ENCODE data around the gene SHOC1.
"Not testable (repeated sequence)": the region's sequence is repeated elsewhere in the genome, so short reads cannot be mapped to it uniquely, and the experiment has no call there.

Gene SHOC1

DNA sequence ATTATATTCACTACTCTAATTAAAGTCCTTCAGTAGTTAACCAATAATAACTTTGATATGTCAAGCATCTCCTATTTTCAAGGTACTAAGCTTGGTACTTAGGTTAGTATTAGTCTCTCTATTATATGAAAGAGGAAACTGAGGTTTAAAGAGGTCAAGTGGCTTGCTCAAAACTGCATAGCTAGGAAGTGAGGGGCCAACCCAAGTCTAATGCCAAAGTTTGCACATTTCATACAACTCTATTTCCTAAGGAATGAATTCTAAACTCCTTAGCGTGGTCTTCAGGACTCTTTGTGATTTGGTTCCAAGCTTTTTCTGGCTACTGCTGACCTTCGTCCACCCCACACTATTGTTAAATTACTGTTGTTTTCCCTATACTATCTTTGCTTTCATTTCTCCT lies 9.9 kb upstream of the SHOC1 start:
- no peak for FAIRE-seq

DNA sequence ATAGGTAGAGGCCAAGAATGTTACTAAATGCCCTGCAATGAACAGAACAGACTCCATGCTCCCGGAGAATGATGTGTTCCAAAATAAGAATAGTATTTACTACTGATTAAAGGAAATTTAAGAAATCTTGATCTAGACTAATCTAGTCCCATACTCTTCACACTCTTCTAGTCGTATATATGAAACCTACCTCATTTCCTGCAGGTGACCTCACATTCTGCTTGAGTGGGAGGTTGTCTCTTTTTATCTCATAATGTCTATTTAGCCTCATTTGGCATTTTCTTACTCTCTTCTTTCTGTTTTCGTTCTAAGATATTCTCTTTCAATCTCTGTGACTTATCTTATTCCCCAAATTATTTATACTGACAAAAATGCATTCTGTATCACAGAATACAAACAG lies 9.2 kb upstream of the SHOC1 start:
- FAIRE-seq, result no peak

DNA sequence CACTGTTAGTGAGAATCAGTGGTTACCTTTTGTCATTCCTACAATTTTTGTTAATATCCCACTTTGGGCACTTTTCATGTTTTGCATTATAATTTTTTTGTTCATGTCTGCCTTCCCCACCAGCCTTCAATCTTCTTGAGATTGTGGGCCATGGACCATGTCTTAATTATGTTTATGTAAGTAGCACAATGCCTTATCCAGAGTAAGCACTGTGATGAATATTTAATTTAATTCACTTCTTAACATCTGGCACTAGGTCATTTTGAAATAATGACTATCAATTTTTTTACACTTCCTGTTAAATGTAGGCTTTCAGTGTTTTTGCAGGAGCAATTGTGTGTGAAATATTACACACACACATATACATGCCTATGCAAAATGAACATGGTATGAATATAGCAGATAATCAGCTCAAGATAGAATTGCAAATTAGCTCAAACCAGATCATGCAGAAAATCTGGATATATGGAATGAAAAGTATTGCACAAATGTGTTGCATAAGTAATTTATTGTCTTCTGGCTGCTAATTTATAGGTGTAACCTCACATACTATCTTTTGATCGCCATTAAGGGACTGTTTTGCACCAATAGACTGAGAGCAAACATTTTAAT lies 5.3 kb upstream of the SHOC1 start:
- no peak for FAIRE-seq

DNA sequence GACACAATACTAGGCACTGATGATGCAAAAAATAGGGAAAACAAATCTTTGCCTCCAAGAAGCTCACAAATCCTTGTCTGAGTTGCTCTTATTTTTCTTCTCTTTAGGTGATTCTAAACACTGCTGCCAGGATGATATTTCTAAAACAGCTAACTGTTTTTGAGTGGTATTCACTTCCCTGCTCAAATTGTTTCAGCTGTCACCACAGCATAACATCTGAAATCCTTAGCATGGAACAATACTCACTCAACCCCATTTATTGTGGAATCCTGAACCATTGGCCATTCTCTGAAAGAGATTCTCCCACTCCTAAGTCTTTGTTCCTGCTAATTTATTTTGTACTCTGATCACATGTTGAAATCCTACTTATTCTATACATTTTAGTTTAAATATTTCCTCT lies 4.8 kb upstream of the SHOC1 start:
- FAIRE-seq, result no peak

DNA sequence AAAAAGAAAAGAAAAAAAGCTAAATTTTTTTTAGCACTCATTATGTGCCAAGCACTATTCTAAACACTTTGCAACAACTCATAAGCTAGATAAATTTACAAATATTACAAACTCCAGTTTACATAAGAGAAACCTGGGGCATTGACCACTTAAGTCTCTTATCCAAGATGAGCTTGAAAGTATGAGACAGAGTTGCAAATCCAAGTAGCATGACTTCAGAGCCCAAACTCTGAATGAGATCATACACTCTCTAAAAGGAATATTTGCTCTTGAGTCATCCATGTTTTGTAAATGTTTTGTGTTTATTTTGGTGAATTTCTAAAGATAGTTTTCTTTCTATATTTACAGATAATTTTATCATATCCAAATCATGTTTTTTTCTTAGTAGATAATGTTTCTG lies 4.0 kb upstream of the SHOC1 start:
- no peak for FAIRE-seq

DNA sequence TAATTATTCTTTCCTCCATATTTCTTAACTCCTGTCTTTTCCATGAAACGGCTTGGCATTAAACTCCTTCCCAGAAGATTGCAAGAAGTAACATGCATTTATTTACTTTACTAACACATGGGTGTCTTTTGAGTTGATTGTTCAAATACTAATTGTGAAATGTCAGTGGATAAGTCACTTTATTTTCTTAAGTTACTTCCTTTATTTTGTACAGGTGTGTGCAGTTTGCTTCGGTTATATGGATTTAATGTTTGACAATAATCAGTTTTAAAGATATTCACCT lies 761 bp upstream of the SHOC1 start:
- FAIRE-seq, result no peak

DNA sequence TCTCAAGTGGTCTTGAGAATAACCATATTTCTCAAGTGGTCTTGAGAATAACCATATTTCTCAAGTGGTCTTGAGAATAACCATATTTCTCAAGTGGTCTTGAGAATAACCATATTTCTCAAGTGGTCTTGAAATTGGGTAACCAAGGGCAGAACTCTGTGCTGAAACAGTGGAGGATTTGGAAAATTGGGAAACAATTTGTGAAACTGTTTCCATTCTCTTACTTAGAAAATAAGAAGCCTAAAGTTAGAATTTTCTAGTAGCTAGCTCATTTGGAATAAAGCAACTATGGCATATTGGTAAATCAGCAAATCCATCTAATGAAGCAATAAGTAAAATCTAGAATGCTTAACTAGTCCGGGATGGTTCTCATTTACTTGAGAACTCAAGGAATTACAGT lies 2.9 kb downstream of the SHOC1 start:
- not testable (repeated sequence) for FAIRE-seq

DNA sequence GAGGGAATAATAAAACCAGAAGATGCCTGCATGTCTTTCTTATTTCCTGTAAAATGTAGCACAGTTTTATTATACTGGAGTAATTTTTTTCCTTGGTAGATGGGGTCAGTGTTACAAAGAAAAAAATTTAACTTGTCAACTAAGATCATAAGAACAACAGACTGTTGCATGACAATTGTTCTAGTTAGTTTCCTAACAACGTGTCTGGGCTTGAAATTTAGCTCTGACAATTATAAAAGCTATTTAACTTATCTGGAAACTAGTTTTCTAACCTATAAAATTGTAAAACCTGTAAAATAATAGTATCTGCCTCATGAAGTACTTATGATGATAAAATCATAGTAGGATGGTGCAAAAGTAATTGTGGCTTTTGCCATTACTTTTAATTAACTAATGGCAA lies 4.9 kb downstream of the SHOC1 start:
- FAIRE-seq, result no peak

DNA sequence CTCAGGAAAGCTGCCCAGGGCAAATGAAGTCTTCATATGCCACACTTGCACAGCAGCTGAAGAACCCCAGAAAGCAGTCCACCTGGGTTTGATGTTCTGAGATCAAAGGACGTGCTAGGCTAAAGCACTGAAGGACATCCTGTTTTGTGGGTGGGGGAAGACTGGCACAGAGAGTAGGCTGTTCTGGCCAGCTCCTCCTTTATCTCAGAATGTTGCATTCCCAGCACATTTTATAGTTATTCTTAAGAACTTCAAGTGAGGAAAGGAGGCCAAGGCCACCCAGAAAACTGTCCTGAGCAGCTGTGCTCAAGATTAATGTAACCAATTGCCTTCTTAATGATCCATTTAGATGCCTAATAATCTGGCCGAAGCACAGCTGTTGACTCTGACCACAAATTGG lies 10.9 kb downstream of the SHOC1 start:
- FAIRE-seq, result no peak

DNA sequence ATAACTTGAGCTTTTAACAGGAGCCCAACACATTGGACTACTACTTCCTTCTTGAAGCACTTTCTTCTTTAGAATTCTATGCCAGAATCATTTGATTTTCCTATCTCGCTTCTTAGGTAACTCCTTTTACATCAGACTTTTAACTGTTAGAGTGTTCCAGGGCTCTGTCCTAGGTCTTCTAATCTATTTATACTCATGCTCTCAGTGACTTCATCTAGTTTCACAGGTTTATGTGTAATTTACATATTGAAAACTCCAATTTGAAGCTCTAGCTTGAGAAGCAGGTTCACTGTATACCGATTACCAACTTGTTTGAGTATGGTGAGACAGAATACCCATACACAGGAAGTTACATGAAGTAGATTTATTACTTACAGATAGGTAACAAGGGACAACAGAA lies 11.3 kb downstream of the SHOC1 start:
- no peak for FAIRE-seq

DNA sequence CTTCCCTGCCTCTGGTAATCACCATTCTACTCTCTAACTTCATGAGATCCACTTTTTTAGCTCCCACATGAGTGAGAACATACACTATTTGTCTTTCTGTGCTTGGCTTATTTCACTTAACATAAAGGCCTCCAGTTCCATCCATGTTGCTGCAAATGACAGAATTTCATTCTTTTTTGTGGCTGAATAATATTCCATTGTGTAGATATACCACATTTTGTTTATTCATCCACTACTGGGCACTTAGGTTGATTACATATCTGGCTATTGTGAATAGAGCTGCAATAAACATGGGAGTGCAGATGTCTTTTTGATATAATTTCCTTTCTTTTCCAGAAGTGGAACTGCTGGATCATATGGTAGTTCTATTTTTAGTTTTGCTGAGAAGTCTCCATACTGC lies 28.7 kb downstream of the SHOC1 start:
- FAIRE-seq, result no peak

DNA sequence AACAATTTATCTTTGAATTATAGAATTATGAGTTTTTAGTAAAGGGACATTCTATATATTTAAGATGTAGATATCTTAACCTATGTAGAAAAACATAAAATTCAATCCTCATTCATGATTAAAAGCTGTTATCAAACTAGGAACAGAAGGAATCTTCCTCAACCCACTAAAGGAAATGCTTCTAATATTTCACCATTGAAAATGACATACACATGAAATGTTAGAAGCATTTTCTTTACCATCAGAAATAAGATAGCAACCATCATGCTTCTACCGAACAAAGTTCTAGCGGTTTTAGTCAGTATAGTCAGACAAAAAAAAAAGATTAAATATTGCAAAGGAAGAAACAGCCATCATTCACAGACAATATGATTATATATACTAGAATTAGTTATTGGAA lies 32.2 kb downstream of the SHOC1 start:
- no peak for FAIRE-seq

DNA sequence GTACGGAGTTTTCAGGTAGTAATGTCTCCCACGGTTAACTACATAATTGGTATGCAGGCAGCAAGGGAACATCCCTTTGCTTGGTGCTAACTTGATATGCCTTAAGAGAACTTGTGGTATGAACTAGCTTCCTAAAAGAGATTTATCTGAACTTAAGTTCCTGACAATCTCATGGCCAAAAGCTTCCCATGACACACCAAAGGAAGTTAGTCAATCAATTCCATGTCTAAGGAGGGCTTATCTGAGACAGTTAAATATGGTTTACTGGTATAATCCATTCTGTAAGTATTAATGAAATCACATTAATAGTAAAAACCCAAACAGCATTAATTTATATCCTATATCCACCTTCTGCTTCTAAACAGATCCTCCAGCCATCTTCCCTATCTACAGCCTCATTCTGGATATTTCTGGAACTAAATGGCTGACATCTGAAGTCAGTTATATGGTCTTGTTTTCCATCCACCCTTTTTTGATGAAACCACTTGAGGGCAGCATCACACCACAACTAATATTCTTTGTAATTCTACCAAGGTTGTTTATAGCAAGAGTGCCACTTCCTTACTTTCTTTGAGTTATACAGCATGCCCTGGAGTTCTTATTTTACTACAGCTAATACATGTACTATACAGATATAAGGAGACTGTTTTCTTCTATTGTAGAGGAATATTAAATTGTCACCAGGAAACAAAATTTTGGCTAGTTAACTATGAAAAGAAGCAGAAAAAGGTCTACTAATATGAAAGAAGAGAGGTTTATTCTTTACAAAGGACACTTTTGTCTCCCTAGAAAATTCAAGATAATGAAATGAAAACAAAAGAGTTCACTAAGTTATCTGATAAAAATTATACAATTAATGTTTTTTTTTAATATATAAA lies 34.7 kb downstream of the SHOC1 start:
- peak; percentile 99 for FAIRE-seq

DNA sequence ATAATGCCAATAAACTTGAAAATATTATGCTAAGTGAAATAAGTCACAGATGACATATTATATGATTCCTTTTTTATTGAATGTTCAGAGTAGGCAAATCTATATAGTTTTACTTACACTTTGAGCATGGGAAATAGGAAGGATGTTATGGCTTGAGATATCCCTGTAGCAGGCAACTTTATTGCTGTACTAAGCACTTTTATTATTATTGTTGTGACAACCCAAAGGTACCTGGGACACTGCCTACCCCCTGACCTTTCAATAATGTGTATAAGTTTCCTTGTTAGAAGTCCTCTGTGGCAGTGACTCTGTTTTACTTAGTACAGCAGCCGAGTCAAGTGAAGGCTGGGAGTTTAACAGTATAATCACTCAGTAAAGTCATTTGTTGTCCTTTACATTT lies 39.9 kb downstream of the SHOC1 start:
- no peak for FAIRE-seq

DNA sequence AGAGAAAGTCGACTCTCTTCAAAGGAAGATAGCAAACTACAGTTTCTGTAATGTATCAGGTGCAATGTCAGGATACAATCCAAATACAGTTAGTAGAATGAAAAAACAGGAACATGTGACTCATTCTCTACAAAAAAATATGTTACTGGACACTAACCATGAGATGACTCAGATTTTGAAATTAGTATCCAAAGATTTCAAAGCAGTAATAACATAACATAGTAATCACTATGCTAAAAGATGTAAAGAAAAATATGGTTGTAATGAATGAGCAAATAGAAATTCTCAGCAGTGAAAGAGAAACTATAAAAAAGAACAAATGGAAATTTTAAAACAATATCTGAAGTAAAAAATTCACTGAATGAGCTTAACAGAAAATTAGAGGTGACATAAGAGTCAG lies 42.3 kb downstream of the SHOC1 start:
- peak; percentile 44 for FAIRE-seq

Measured in G401.6 (cell line).